Measurements from ENCODE around the gene MT2A.
A peak's percentile ranks its signal among the peaks of the same experiment; 100 is the strongest.

Gene MT2A

DNA sequence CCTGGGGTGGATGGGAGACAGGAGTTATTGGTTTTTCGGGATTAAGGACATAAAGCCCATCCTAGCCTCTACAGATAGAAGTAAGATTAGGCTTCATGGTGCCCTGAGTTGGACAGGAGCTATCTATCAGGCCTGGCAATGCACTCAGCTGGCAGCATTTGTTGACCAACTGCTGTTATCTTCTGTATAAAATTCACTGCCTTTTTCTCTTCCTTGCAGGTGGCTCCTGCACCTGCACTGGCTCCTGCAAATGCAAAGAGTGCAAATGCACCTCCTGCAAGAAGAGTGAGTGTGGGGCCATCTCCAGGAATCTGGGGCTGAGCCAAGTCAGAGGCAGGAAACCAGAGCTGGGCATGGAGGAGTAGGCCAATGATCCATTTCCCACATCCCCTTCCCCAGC is 30.7 kb downstream of the MT2A start:
- DNase-seq = no peak

DNA sequence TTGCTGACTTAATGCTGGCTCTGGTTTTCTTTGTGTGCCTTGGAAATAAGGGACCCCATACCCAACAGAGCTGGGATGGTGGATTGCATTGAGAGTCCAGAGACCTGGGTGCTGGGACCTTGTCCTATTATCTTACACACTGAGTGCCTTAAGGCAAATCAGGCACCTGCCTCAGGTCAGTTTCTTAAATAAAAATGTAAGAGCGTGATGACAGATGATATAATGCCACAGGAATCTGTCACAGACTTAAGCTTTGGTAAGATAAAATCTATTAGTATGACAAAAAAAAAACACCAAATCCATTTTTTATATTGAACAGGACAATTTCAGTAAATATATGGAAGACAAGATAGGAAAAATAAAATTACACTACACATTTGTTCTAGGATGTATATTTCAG is 31.7 kb downstream of the MT2A start:
- DNase-seq = no peak

GRCh38 chr16:56641166-56641565 is 32.8 kb downstream of the MT2A start:
- no peak for DNase-seq

GRCh38 chr16:56643080-56643778 is 34.8 kb downstream of the MT2A start:
- peak; percentile 77 to 80 for DNase-seq

GRCh38 chr16:56643833-56644232 is 35.4 kb downstream of the MT2A start:
- DNase-seq = no peak

DNA sequence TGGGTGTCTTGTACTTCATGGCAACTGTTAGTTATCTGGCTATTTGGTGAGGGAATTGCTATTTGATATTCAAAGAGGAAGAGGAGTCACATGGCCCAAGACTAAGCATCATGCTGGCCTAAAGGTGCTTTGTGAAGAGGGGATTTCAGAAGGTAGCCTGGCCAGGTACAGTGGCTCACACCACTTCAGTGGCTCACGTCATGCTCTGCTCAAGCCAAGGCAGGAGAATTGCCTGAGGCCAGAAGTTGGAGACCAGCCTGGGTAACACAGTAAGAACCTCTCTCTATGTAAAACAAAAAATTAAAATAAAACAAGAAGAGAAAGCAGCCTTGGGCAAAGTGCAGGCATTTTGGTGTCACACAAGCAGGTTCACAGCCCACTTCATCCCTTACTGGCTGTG is 36.9 kb downstream of the MT2A start:
- no peak for DNase-seq

GRCh38 chr16:56645838-56646237 is 37.5 kb downstream of the MT2A start:
- DNase-seq = no peak

DNA sequence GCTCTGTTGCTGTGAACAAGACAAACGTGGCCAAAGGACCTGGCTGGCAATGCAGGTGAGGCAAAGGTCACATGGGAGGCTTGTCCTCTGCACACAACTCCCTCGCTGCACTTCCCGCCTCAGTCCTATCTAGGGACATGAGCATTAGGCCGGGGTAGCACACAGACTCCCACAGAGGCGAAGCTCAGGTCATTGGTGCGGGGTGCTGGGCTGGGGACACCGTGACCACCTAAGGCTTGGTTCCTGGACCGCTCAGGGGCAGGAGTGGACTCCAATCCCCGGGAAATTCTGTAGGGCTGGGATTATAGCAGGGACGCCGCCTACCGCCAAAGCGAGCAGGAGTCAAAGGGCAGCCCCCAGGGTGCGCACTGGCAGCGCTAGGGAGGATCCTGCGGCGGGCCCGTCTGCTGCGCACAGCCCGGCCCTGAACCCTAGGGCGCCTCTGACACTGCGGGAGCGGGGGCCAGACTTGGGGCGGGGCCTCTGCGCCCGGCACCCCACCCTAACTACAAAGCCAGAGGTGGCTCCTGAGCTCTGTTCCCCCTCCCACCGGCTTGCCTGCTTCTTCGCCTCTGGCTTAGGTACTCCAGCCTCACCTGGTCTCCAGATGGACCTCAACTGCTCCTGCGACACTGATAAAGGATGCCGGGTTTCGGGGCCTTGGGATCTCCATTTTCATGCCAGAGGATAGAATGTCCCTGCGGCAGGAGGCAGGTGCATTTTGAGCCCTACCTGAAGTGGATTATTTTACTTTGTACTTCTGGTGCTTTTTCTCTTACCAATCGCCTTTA is 39.5 kb downstream of the MT2A start:
- DNase-seq = no peak

DNA sequence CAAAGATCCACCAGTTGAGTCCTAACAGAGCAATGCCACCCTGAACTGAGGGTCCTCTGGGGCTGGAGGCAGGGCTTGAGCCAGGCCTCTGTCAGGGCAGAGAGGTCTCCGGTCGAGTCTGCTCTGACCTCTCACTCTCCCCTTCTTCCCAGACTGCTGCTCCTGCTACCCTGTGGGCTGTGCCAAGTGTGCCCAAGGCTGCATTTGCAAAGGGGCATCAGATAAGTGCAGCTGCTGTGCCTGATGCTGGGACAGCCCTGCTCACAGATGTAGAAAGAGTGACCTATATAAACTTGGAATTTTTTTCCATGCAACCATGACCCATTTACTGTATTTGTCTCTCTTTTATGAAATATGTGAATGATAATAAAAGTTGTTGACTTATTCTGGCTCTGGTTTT is 40.9 kb downstream of the MT2A start:
- DNase-seq = no peak

- DNase-seq = no peak
Measured at GRCh38 chr16:56649820-56650219, 41.4 kb downstream of the MT2A start.

- DNase-seq = no peak
Measured at GRCh38 chr16:56651586-56651985, 43.2 kb downstream of the MT2A start, which contains the start of gene MT1B. Gene MT1B (plus strand): TSS chr16:56651886. CDS start chr16:56651954, 68 bp downstream.

DNA sequence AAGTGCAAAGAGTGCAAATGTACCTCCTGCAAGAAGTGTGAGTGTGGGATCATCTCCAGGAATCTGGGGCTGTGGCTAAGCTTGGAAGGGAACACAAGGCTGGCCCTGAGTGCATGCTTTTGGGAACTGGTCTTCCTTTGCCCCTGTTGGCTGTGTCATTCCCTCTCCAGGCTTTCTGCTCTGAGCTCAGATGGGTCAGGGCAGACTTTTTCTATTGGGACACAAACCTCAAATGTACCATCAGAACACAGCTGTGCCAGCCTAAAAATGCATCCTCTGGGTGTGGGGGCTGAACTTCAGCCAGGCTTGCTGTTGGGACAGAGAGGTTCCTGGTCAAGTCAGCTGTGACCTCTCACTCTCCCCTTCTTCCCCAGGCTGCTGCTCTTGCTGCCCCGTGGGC is 44.2 kb downstream of the MT2A start:
- DNase-seq = no peak

GRCh38 chr16:56653218-56653617 is 44.8 kb downstream of the MT2A start:
- no peak for DNase-seq

DNA sequence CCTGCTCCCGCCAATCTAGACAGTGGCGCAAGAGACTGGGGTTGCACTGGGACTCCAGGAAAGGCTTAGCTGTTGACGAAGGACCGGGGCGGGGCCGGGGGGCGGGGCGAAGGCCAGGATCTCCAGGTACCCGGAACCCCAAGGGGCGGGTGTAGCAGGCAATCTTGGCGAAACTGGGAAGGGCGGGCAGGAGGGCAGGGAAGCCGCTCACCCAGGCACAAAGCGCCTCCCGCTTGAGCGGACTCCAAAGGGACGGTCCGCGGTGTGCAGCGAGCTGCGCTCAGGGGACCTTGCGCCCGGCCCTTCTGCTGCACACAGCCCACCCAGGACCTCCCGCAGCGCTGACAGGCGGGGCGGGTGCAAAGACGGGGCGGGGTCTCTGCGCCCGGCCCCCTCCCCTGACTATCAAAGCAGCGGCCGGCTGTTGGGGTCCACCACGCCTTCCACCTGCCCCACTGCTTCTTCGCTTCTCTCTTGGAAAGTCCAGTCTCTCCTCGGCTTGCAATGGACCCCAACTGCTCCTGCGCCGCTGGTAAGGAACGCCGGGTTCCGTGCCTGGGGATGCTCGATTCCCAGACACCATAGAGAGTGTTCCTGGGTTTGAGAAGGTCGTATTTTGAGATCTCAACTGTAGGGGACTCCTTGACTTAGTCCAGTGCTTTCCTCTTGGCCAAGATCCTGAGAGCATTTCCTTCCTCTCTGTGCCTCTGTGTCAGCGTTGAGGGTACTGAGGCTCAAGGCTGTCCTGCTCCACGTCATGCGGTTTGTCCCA is 49.4 kb downstream of the MT2A start, which contains the start of gene MT1F:
TSS of gene MT1F (plus strand) at position 405 of the 772 bp plus-strand sequence. CDS start at position 505, 100 bp downstream.
- peak; percentile 56 to 74 for DNase-seq

GRCh38 chr16:56658327-56658875 is 50.0 kb downstream of the MT2A start:
- DNase-seq = no peak

All from CD4-positive, alpha-beta T cell treated with Interleukin-4 for 1 hour (primary cell).